Activated T-helper 17 cell treated with anti-CD3 and anti-CD28 coated beads, Interleukin-2, amount 50 U/mL, for 72 hours (primary cell): ENCODE results near the gene TGFBR2. TPM values are rescaled to one million over a fixed set of nuclear protein-coding genes. Genes with fewer than 3 reads are reported as not detected.

Experiments used
- ATAC-seq: fragments of 150-1000 bp; cut with Tn5 transposase; replicated peaks from 2 replicates; pipeline ENCODE4 v1.10.0; 2021; ENCODE audit warnings: mild to moderate bottlenecking, moderate library complexity
- H3K27ac Mint-ChIP-seq: one replicate; pipeline ENCODE4 v1.8.0; 2022; ENCODE audit warnings: mixed read lengths
- H3K27me3 Mint-ChIP-seq: one replicate; pipeline ENCODE4 v1.8.0; 2022; ENCODE audit warnings: mixed read lengths
- H3K36me3 Mint-ChIP-seq: one replicate; pipeline ENCODE4 v1.8.0; 2022; ENCODE audit warnings: low read depth, mild to moderate bottlenecking, mixed read lengths
- H3K4me1 Mint-ChIP-seq: one replicate; pipeline ENCODE4 v1.8.0; 2022; ENCODE audit warnings: mixed read lengths
- H3K4me3 Mint-ChIP-seq: one replicate; pipeline ENCODE4 v1.8.0; 2022; ENCODE audit warnings: mild to moderate bottlenecking, mixed read lengths
- H3K9me3 Mint-ChIP-seq: one replicate; pipeline ENCODE4 v1.8.0; 2022; ENCODE audit warnings: mixed read lengths
- total RNA-seq, 2 donors: library from RNA; stranded (reverse); gene quantifications; one replicate each; pipeline ENCODE4 v1.2.3, GENCODE V29; 2022

Gene TGFBR2
- total RNA-seq, 2 donors from 2014 or later: 51.2 to 63.2 TPM

DNA sequence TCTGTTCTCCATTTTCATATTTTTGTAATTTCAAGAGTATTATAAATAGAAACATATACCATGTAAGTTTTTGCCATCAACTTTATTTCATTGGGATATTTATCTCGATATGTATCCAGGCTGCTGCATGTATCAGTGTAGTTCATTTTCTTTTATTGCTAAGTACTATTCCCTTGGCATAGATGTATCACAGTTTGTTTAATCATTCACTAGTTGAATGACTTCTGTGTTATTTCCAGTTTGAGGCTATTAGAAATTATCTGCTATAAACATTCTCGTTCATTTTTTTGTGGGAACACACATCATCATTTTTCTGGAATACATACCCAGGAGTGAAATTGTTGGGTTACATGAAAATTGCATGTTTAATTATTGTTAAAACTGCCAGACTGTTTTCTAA, 18.5 kb upstream of the TGFBR2 start:
- H3K27ac Mint-ChIP-seq: no peak overlapping the region
- no peaks in the 10 kb centered on the region for H3K4me1 Mint-ChIP-seq
- H3K36me3 Mint-ChIP-seq: no peaks in the 10 kb centered on the region
- H3K27me3 Mint-ChIP-seq: no peaks in the 10 kb centered on the region
- no peak for ATAC-seq
- H3K4me3 Mint-ChIP-seq: no peak overlapping the region
- no peaks in the 10 kb centered on the region for H3K9me3 Mint-ChIP-seq

- no peak for ATAC-seq
- Mint-ChIP-seq H3K4me3 (no peak overlapping the region), H3K4me1 (peaks cover 8% of the 10 kb centered on the region), H3K27ac (no peak overlapping the region), H3K36me3 (no peaks in the 10 kb centered on the region), H3K27me3 (no peaks in the 10 kb centered on the region), H3K9me3 (no peaks in the 10 kb centered on the region)
These were observed 10.2 kb upstream of the TGFBR2 start for GRCh38 chr3:30596152-30596551.

GRCh38 chr3:30597131-30597768, 9.2 kb upstream of the TGFBR2 start:
- H3K9me3 Mint-ChIP-seq: no peaks in the 10 kb centered on the region
- H3K4me3 Mint-ChIP-seq: no peak overlapping the region
- peaks cover 8% of the 10 kb centered on the region for H3K4me1 Mint-ChIP-seq
- no peak overlapping the region for H3K27ac Mint-ChIP-seq
- no peak for ATAC-seq
- H3K36me3 Mint-ChIP-seq: no peaks in the 10 kb centered on the region
- no peaks in the 10 kb centered on the region for H3K27me3 Mint-ChIP-seq

DNA sequence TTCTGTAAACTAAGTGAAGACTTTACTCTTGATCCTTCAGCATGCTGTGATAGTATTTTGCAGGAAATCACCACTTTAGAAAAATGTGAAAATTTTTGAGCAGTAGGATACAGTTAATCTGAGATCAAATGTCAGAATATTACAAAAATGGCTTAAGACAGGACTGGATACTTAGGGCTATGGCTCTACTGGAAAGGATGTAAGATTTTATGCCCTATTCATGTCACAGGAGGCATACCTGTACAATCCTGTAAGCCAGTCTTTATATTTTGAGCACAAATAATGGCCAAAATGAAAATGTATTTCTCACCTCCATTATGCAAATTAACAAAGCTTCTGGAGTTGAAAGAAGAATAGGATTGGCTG, 8.6 kb upstream of the TGFBR2 start:
- no peaks in the 10 kb centered on the region for H3K9me3 Mint-ChIP-seq
- ATAC-seq: no peak

GRCh38 chr3:30598668-30599545, 7.5 kb upstream of the TGFBR2 start:
- H3K4me1 Mint-ChIP-seq: peaks cover 9% of the 10 kb centered on the region
- ATAC-seq: peak; percentile 81
- no peaks in the 10 kb centered on the region for H3K9me3 Mint-ChIP-seq
- H3K27me3 Mint-ChIP-seq: no peaks in the 10 kb centered on the region
- no peak overlapping the region for H3K27ac Mint-ChIP-seq
- no peaks in the 10 kb centered on the region for H3K36me3 Mint-ChIP-seq
- H3K4me3 Mint-ChIP-seq: no peak overlapping the region

More for the DNA sequence above, 8.6 kb upstream of the TGFBR2 start:
- Mint-ChIP-seq H3K27me3 (no peaks in the 10 kb centered on the region), H3K27ac (no peak overlapping the region), H3K4me3 (no peak overlapping the region), H3K4me1 (peaks cover 8% of the 10 kb centered on the region), H3K36me3 (no peaks in the 10 kb centered on the region)

GRCh38 chr3:30600572-30600971, 5.8 kb upstream of the TGFBR2 start:
- Mint-ChIP-seq H3K36me3 (no peaks in the 10 kb centered on the region), H3K4me1 (peaks cover 26% of the 10 kb centered on the region), H3K9me3 (no peaks in the 10 kb centered on the region), H3K27me3 (no peaks in the 10 kb centered on the region), H3K27ac (no peak overlapping the region), H3K4me3 (no peak overlapping the region)
- no peak for ATAC-seq

- Mint-ChIP-seq H3K9me3 (no peaks in the 10 kb centered on the region), H3K27ac (no peak overlapping the region), H3K27me3 (no peaks in the 10 kb centered on the region), H3K4me1 (peaks cover 33% of the 10 kb centered on the region), H3K36me3 (peaks cover 19% of the 10 kb centered on the region), H3K4me3 (peak overlapping the region; percentile 85)
- ATAC-seq: no peak
These were observed 3.5 kb upstream of the TGFBR2 start for GRCh38 chr3:30602946-30603345.

GRCh38 chr3:30604093-30604492, 2.3 kb upstream of the TGFBR2 start:
- Mint-ChIP-seq H3K4me3 (peak overlapping the region; percentile 85), H3K27ac (peak overlapping the region; percentile 87), H3K27me3 (no peaks in the 10 kb centered on the region), H3K9me3 (no peaks in the 10 kb centered on the region), H3K36me3 (peaks cover 31% of the 10 kb centered on the region), H3K4me1 (peaks cover 30% of the 10 kb centered on the region)
- ATAC-seq: no peak

DNA sequence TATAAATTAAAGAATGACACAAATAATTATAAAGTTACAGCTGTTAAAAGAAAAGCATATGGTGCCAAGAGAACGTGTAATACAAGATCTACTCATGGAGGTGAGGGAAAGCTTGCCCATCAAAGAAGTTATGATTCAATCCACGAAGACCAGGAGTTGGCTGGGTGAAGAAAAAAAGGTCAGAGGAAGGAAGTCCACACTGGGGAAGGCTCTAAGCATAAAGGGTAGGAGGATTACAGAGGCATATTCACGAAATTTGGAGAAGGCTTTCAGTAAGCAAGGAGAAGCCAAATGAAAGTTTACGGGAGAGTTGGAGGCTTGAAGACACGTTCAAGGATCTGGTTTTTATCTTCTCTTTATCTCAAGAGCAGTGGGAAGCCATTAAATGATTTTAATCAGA, 1.8 kb upstream of the TGFBR2 start:
- peaks cover 25% of the 10 kb centered on the region for H3K4me1 Mint-ChIP-seq
- no peaks in the 10 kb centered on the region for H3K27me3 Mint-ChIP-seq
- peak overlapping the region; percentile 85 for H3K4me3 Mint-ChIP-seq
- H3K36me3 Mint-ChIP-seq: peaks cover 35% of the 10 kb centered on the region
- no peaks in the 10 kb centered on the region for H3K9me3 Mint-ChIP-seq
- peak overlapping the region; percentile 87 for H3K27ac Mint-ChIP-seq
- ATAC-seq: peak; percentile 16

DNA sequence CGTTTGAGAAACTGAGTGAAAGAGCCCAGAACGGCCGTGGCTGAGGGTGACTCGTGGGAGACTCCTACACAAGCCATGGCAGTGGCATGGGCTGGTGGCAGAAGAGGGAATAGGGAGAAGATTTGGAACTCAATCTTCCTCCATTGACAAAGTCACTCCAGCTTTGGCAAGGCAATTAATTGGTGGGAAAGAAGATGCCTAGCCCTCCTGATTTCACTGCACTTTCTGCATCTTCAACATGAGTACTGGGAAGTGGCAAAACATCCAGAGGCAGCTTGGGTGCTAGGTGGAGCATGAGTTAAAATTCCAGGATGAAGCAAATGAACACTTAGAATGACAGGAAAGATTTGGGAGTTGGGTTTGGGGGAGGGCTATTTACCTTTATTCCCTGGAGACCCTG, 1.4 kb upstream of the TGFBR2 start:
- H3K27ac Mint-ChIP-seq: peak overlapping the region; percentile 87
- no peaks in the 10 kb centered on the region for H3K27me3 Mint-ChIP-seq
- H3K4me3 Mint-ChIP-seq: peak overlapping the region; percentile 85
- H3K4me1 Mint-ChIP-seq: peaks cover 29% of the 10 kb centered on the region
- H3K9me3 Mint-ChIP-seq: no peaks in the 10 kb centered on the region
- H3K36me3 Mint-ChIP-seq: peaks cover 40% of the 10 kb centered on the region
- no peak for ATAC-seq

GRCh38 chr3:30605706-30606300, 598 bp upstream of the TGFBR2 start:
- ATAC-seq: no peak
- Mint-ChIP-seq H3K4me3 (peak overlapping the region; percentile 85), H3K27ac (peak overlapping the region; percentile 87), H3K9me3 (no peaks in the 10 kb centered on the region), H3K27me3 (no peaks in the 10 kb centered on the region), H3K4me1 (peaks cover 31% of the 10 kb centered on the region), H3K36me3 (peaks cover 48% of the 10 kb centered on the region)

DNA sequence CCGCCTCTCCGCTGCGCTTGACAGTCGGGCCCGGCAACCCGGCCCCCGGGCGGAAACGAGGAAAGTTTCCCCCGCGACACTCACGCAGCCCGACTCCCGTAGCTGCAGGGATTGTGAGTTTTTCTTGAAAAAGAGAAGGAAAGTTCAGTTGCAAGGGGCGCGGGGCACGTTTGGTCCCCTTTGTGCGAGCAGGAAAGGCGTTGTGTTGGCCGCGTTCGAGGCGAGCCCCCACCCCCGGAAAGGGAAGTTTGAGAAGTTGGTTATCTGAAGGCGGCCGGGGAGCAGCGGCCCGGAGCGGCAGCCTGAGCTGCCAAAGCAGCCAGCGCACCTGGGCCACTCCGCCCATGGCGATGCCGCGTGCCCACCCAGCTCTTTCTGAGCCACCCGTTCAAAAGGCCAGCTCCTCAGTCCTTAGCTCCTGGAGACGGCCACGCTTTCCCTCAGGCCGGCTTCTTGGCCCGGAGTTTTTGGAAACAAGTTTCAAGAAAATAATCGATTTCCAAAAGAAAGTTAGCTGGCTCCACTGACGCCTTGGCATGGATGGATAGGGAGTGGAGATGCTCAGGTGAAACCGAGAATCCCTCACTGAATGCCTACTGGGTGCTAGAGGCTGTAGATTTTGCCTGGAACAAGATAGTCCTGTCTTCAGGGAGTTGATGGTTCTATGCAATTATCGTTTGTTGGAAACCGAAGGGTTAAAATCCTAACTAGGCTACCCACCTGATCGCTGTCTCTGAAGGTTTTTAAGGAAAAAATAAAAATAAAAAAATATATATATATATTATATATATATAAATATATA, 832 bp downstream of the TGFBR2 start:
- peak overlapping the region; percentile 87 for H3K27ac Mint-ChIP-seq
- H3K9me3 Mint-ChIP-seq: no peaks in the 10 kb centered on the region
- H3K27me3 Mint-ChIP-seq: no peaks in the 10 kb centered on the region
- H3K4me1 Mint-ChIP-seq: peaks cover 42% of the 10 kb centered on the region
- H3K4me3 Mint-ChIP-seq: peak overlapping the region; percentile 85
- H3K36me3 Mint-ChIP-seq: peaks cover 62% of the 10 kb centered on the region
- ATAC-seq: peak; percentile 13

DNA sequence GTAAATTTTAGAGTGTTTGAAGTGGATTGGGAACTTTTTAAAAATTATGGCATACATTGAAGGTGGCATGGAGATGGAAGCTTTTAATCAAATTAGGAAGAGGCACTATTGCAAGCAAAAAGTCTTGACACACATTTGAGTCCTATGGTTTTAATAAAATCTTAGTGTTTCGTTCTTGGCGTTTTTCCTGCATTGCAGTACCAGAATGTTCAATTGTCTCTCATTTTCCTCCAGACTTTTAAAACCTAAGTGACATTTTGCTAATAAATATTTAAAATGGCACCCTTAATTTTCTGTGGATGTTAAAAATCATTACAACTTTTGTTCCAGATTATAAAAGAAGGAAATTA, 2.2 kb downstream of the TGFBR2 start:
- peak overlapping the region; percentile 87 for H3K27ac Mint-ChIP-seq
- peaks cover 51% of the 10 kb centered on the region for H3K4me1 Mint-ChIP-seq
- H3K27me3 Mint-ChIP-seq: no peaks in the 10 kb centered on the region
- peaks cover 75% of the 10 kb centered on the region for H3K36me3 Mint-ChIP-seq
- no peaks in the 10 kb centered on the region for H3K9me3 Mint-ChIP-seq
- no peak for ATAC-seq
- H3K4me3 Mint-ChIP-seq: peak overlapping the region; percentile 85

- H3K27ac Mint-ChIP-seq: peak overlapping the region; percentile 87
- H3K4me3 Mint-ChIP-seq: peak overlapping the region; percentile 85
- ATAC-seq: no peak
- no peaks in the 10 kb centered on the region for H3K27me3 Mint-ChIP-seq
- H3K4me1 Mint-ChIP-seq: peaks cover 40% of the 10 kb centered on the region
- H3K9me3 Mint-ChIP-seq: no peaks in the 10 kb centered on the region
- peaks cover 91% of the 10 kb centered on the region for H3K36me3 Mint-ChIP-seq
These were observed 3.7 kb downstream of the TGFBR2 start for GRCh38 chr3:30609930-30610701.
